ENCODE data around the gene SNX14. TPM values are rescaled to one million over a fixed set of nuclear protein-coding genes. Genes with fewer than 3 reads are reported as not detected.

Gene SNX14
- total and polyA plus RNA-seq, 2 of the 13 experiments (the other 11 are each of a cell fraction or from before 2014, with no cell fraction given) = 83.5 to 112 TPM

- TF ChIP-seq NR1H2 (CRISPR knock-in tag; IDR thresholded peaks at IDR 0.05; ENCODE audit: borderline replicate concordance, low read depth) = no peak
- TF ChIP-seq GATAD1 (CRISPR knock-in tag; IDR thresholded peaks at IDR 0.05) = peak; percentile 42; the same call in 1 of the 2 replicates
- TF ChIP-seq ZNF264 (CRISPR knock-in tag; IDR thresholded peaks at IDR 0.05) = no peak; the same call in 1 of the 2 replicates
- TF ChIP-seq IKZF5 (CRISPR knock-in tag; IDR thresholded peaks at IDR 0.05) = 0 out of 2 replicates have a peak, but pooled peaks have one; percentile 65
- TF ChIP-seq, protein P1, sequence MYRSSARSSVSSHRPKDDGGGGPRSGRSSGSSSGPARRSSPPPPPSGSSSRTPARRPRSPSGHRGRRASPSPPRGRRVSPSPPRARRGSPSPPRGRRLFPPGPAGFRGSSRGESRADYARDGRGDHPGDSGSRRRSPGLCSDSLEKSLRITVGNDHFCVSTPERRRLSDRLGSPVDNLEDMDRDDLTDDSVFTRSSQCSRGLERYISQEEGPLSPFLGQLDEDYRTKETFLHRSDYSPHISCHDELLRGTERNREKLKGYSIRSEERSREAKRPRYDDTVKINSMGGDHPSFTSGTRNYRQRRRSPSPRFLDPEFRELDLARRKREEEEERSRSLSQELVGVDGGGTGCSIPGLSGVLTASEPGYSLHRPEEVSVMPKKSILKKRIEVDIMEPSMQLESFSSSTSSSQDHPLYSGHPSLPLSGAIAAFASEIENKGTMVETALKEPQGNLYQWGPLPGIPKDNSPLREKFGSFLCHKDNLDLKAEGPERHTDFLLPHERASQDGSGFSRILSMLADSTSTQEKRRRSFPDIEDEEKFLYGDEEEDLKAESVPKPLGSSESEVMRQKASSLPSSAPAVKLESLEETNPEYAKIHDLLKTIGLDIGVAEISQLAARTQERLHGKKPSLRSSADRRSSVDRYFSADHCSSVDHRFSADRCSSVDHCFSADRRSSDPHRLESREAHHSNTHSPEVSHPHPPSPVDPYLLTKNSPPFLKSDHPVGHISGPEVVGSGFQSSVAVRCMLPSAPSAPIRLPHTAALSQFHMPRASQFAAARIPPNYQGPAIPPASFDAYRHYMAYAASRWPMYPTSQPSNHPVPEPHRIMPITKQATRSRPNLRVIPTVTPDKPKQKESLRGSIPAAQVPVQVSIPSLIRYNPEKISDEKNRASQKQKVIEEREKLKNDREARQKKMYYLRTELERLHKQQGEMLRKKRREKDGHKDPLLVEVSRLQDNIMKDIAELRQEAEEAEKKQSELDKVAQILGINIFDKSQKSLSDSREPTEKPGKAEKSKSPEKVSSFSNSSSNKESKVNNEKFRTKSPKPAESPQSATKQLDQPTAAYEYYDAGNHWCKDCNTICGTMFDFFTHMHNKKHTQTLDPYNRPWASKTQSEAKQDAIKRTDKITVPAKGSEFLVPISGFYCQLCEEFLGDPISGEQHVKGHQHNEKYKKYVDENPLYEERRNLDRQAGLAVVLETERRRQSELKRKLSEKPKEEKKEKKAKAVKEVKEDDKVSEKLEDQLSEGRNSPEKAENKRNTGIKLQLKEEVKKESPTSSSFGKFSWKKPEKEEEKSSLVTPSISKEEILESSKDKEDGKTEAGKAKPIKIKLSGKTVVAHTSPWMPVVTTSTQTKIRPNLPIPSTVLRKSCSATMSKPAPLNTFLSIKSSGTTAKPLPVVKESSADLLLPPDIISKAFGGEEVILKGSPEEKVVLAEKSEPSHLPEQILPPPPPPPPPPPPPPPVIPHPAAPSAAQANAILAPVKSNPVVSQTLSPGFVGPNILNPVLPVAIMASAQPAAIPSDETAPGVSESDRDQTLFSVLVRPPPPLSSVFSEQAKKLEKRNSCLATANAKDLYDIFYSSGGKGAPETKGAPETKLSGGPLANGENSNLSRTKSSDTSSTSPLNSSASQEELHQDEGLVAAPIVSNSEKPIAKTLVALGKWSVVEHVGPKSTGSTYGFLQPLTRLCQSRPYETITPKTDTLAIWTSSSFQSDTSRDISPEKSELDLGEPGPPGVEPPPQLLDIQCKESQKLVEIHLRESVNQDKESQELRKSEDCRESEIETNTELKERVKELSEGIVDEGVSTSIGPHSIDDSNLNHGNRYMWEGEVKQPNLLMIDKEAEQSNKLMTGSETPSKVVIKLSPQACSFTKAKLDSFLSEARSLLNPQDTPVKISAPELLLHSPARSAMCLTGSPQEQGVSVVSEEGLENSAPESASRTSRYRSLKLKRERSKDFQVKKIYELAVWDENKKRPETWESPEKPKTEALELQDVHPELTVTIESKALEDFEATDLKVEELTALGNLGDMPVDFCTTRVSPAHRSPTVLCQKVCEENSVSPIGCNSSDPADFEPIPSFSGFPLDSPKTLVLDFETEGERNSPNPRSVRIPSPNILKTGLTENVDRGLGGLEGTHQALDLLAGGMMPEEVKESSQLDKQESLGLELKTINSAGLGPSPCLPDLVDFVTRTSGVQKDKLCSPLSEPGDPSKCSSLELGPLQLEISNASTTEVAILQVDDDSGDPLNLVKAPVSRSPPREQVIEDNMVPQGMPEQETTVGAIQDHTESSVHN (CRISPR knock-in tag; IDR thresholded peaks at IDR 0.05) = no peak; the same call in 1 of the 2 replicates
- TF ChIP-seq KDM3A (CRISPR knock-in tag; IDR thresholded peaks at IDR 0.05; ENCODE audit: low read depth) = no peak
- no peak for TF ChIP-seq GTF2F1 (IDR thresholded peaks at IDR 0.05; ENCODE audit: low read length)
- peak; percentile 50; the same call in 1 of the 2 replicates for TF ChIP-seq ZNF724P (CRISPR knock-in tag; IDR thresholded peaks at IDR 0.05; ENCODE audit: borderline replicate concordance)
- TF ChIP-seq ZNF605 (CRISPR knock-in tag; IDR thresholded peaks at IDR 0.05) = peak; percentile 31
- no peak for TF ChIP-seq SRSF9 (IDR thresholded peaks at IDR 0.05; ENCODE audit: borderline replicate concordance, insufficient read depth, low read depth, low read length, poor library complexity, severe bottlenecking)
- peak; percentile 53; the same call in 1 of the 2 replicates for TF ChIP-seq ZNF460 (CRISPR knock-in tag; IDR thresholded peaks at IDR 0.05; ENCODE audit: borderline replicate concordance)
- TF ChIP-seq, protein P2, sequence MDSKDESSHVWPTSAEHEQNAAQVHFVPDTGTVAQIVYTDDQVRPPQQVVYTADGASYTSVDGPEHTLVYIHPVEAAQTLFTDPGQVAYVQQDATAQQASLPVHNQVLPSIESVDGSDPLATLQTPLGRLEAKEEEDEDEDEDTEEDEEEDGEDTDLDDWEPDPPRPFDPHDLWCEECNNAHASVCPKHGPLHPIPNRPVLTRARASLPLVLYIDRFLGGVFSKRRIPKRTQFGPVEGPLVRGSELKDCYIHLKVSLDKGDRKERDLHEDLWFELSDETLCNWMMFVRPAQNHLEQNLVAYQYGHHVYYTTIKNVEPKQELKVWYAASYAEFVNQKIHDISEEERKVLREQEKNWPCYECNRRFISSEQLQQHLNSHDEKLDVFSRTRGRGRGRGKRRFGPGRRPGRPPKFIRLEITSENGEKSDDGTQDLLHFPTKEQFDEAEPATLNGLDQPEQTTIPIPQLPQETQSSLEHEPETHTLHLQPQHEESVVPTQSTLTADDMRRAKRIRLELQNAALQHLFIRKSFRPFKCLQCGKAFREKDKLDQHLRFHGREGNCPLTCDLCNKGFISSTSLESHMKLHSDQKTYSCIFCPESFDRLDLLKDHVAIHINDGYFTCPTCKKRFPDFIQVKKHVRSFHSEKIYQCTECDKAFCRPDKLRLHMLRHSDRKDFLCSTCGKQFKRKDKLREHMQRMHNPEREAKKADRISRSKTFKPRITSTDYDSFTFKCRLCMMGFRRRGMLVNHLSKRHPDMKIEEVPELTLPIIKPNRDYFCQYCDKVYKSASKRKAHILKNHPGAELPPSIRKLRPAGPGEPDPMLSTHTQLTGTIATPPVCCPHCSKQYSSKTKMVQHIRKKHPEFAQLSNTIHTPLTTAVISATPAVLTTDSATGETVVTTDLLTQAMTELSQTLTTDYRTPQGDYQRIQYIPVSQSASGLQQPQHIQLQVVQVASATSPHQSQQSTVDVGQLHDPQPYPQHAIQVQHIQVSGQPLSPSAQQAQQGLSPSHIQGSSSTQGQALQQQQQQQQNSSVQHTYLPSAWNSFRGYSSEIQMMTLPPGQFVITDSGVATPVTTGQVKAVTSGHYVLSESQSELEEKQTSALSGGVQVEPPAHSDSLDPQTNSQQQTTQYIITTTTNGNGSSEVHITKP (CRISPR knock-in tag; IDR thresholded peaks at IDR 0.05; ENCODE audit: low read depth) = peak; percentile 47; the same call in 1 of the 2 replicates
- TF ChIP-seq TP53 (CRISPR knock-in tag; conservative IDR thresholded peaks at IDR 0.05) = 0 out of 2 replicates have a peak, but pooled peaks have one; percentile 30
- 0 out of 2 replicates have a peak, but pooled peaks have one; percentile 25 for TF ChIP-seq RXRA (CRISPR knock-in tag; IDR thresholded peaks at IDR 0.05)
- 0 out of 2 replicates have a peak, but pooled peaks have one; percentile 57 for TF ChIP-seq TOPORS (CRISPR knock-in tag; IDR thresholded peaks at IDR 0.05)
Observed at GRCh38 chr6:85593438-85594196, at the start of gene SNX14 (continued).

All from HepG2 (cell line).